AG04450 (cell line): ENCODE results near the gene PI4KA. TPM values are rescaled to one million over a fixed set of nuclear protein-coding genes. Genes with fewer than 3 reads are reported as not detected.
"Not testable (repeated sequence)": the region's sequence is repeated elsewhere in the genome, so short reads cannot be mapped to it uniquely, and the experiment has no call there.

Experiments
- CTCF ChIA-PET: fragments of 300-600, 350-600 bp; formaldehyde crosslinking; extraction: SDS; loops from one replicate; lab custom pipeline; 2022; ENCODE audit warnings: antibody characterized with exemption, inconsistent platforms; lab: Charles Lee
- POLR2A ChIA-PET: fragments of 350-600 bp; formaldehyde crosslinking; extraction: SDS; loops from one replicate; lab custom pipeline; 2021; ENCODE audit warnings: antibody characterized with exemption, inconsistent platforms; lab: Yijun Ruan, JAX
- DNase-seq: peaks from one replicate; pipeline ENCODE4 v3.0.0-alpha.2; 2011; ENCODE audit warnings: low read depth, low spot score
- H3K27ac ChIP-seq: one replicate; pipeline ENCODE4 v1.5.1; 2012; ENCODE audit warnings: low read depth, low read length, control low read depth
- H3K27me3 ChIP-seq: one replicate; pipeline ENCODE4 v1.6.0; 2012; ENCODE audit warnings: low read length; ENCODE audit not compliant: control insufficient read depth, insufficient read depth
- H3K4me3 ChIP-seq: 2 replicates; pipeline ENCODE4 v1.5.1; 2011; ENCODE audit warnings: mild to moderate bottlenecking, low read depth, low read length, control low read depth
- H3K9me3 ChIP-seq: 2 replicates; pipeline ENCODE4 v1.5.1; 2012; ENCODE audit warnings: low read length; ENCODE audit not compliant: control insufficient read depth, insufficient read depth
- CTCF ChIP-seq: IDR thresholded peaks from 2 replicates; pipeline ENCODE4 v1.5.1; 2011; ENCODE audit warnings: low read depth, low read length, control low read depth, inconsistent platforms
- polyA plus RNA-seq: library from polyadenylated mRNA; depleted of rRNA; stranded (reverse); fragments of >200 nt; gene quantifications from 2 replicates; pipeline ENCODE4 v1.2.3, GENCODE V29; 2011

PI4KA gene
- polyA plus RNA-seq, 1 experiment = 27.5 TPM

DNA sequence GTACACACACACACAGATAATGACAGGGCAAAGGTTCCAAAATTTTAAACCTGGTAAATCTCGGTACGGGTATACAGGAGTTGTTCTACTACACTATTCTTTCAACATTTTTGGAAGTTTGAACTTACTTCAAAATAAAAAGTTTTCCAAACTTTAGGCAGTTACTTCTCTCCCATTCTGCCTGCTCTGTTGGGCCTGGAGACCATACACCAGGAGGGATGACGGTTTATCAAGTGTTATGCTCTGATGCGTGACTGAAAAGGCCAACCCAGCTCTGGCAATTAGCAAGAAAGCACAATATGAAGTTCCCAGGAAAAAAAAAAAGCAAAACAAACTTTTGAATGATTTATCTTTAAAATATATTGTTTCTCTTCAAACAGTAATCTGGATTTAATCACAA, 83.7 kb downstream of the PI4KA start:
- Histone ChIP-seq H3K4me3 (no peak overlapping the region), H3K27ac (no peak overlapping the region), H3K9me3 (no peaks in the 10 kb centered on the region), H3K27me3 (no peaks in the 10 kb centered on the region)
- CTCF ChIA-PET = interaction anchor here (2.4 kb wide), 1 partner anchor 9 kb away, joined by 16 read pairs; no protein-coding TSS in a partner anchor
- no peak for TF ChIP-seq CTCF
- POLR2A ChIA-PET = no interaction called here
- no peak for DNase-seq

GRCh38 chr22:20773793-20774212, 84.8 kb downstream of the PI4KA start, which contains the start of gene SERPIND1:
TSS of gene SERPIND1 (plus strand) at chr22:20774113. CDS start at chr22:20779313, 5,200 bp downstream.
- DNase-seq = no peak
- CTCF ChIA-PET = interaction anchor here (2.4 kb wide), 1 partner anchor 10 kb away, joined by 16 read pairs; no protein-coding TSS in a partner anchor
- H3K27ac ChIP-seq = peak within 1 kb of the TSS; percentile 11
- POLR2A ChIA-PET = no interaction called here
- no peak for TF ChIP-seq CTCF
- no peak within 1 kb of the TSS for H3K4me3 ChIP-seq
- no peaks in the 10 kb centered on the region for H3K9me3 ChIP-seq
- H3K27me3 ChIP-seq = no peaks in the 10 kb centered on the region

- no peak for DNase-seq
Measured at GRCh38 chr22:20771918-20772625, 86.5 kb downstream of the PI4KA start.

DNA sequence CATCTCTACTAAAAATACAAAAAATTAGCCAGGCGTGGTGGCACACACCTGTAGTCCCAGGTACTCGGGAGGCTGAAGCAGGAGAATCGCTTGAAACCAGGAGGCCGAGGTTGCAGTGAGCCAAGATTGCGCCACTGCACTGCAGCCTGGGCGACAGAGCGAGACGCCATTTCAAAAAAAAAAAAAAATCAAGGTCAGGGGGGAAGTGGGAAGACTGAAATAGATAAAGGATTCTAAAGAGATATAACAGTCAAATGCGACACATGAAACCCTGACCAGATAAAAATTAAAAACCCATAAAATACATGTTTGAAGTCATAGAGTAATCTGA, 89.2 kb downstream of the PI4KA start:
- POLR2A ChIA-PET, H3K27ac ChIP-seq, H3K4me3 ChIP-seq, CTCF ChIA-PET, H3K27me3 ChIP-seq, H3K9me3 ChIP-seq, DNase-seq: not testable (repeated sequence)

More at GRCh38 chr22:20771918-20772625, 86.5 kb downstream of the PI4KA start:
- Histone ChIP-seq H3K4me3 (no peak overlapping the region), H3K9me3 (no peaks in the 10 kb centered on the region), H3K27ac (no peak overlapping the region), H3K27me3 (no peaks in the 10 kb centered on the region)
- CTCF ChIA-PET = no interaction called here
- TF ChIP-seq CTCF = peak; percentile 21
- POLR2A ChIA-PET = no interaction called here

DNA sequence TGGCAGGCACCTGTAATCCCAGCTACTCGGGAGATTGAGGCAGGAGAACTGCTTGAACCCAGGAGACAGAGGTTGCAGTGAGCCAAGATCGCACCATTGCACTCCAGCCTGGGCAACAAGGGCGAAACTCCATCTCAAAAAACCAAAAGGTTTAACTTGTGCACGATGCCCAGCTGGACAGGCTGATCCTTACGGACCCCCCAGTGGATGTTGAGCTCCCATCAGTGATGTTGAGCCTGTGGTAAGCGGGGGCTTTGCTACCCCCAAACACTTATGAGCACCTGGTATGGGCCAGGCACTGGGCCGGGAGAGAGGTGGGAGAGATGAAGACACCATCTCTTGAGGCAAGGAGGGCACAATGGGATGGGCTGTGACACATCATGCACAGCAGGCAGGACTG, 92.1 kb downstream of the PI4KA start:
- ChIA-PET CTCF (no interaction called here), POLR2A (interaction anchor here (1.0 kb wide), 1 partner anchor 27 kb away, joined by 5 read pairs; no protein-coding TSS in a partner anchor)
- H3K9me3 ChIP-seq = no peaks in the 10 kb centered on the region
- H3K27me3 ChIP-seq = no peaks in the 10 kb centered on the region
- DNase-seq = no peak
- no peak for TF ChIP-seq CTCF
- no peak overlapping the region for H3K4me3 ChIP-seq
- no peak overlapping the region for H3K27ac ChIP-seq
